Measurements from ENCODE around the gene BCAP31.
"Not testable (repeated sequence)": the region's sequence is repeated elsewhere in the genome, so short reads cannot be mapped to it uniquely, and the experiment has no call there.

The BCAP31 gene

GRCh38 chrX:153709726-153710674, 14.2 kb downstream of the BCAP31 start:
- TF ChIP-seq SUZ12 (IDR thresholded peaks at IDR 0.05; ENCODE audit: extremely low read depth, insufficient read depth, insufficient read length) (no peak), YY1 (IDR thresholded peaks at IDR 0.05; ENCODE audit: insufficient read depth, insufficient read length) (no peak), ZNF274 (IDR thresholded peaks at IDR 0.05; ENCODE audit: low read depth, low read length) (no peak)
- H3K27me3 ChIP-seq (ENCODE audit: insufficient read depth, insufficient read length), result no peaks in the 10 kb centered on the region
- no peaks in the 10 kb centered on the region for H3K9me3 ChIP-seq (ENCODE audit: insufficient read depth, low read length)
- peaks cover 24% of the 10 kb centered on the region for H3K36me3 ChIP-seq (ENCODE audit: insufficient read depth, insufficient read length, low read length)
- DNase-seq (ENCODE audit: low read depth, low spot score), result no peak
- no peak overlapping the region for H3K9ac ChIP-seq (ENCODE audit: insufficient read length, low read depth)
- H3K4me1 ChIP-seq (ENCODE audit: insufficient read depth, insufficient read length), result no peaks in the 10 kb centered on the region
- H3K4me3 ChIP-seq (ENCODE audit: insufficient read length, low read depth), result no peak overlapping the region

GRCh38 chrX:153708415-153708814, 15.8 kb downstream of the BCAP31 start:
- Histone ChIP-seq H3K4me3 (ENCODE audit: insufficient read length, low read depth) (no peak overlapping the region), H3K9ac (ENCODE audit: insufficient read length, low read depth) (no peak overlapping the region), H3K36me3 (ENCODE audit: insufficient read depth, insufficient read length, low read length) (peaks cover 17% of the 10 kb centered on the region), H3K9me3 (ENCODE audit: insufficient read depth, low read length) (no peaks in the 10 kb centered on the region), H3K27me3 (ENCODE audit: insufficient read depth, insufficient read length) (no peaks in the 10 kb centered on the region), H3K4me1 (ENCODE audit: insufficient read depth, insufficient read length) (no peaks in the 10 kb centered on the region)
- no peak for TF ChIP-seq SUZ12 (IDR thresholded peaks at IDR 0.05; ENCODE audit: extremely low read depth, insufficient read depth, insufficient read length)
- TF ChIP-seq ZNF274 (IDR thresholded peaks at IDR 0.05; ENCODE audit: low read depth, low read length), result no peak
- no peak for TF ChIP-seq YY1 (IDR thresholded peaks at IDR 0.05; ENCODE audit: insufficient read depth, insufficient read length)
- no peak for DNase-seq (ENCODE audit: low read depth, low spot score)

GRCh38 chrX:153707406-153707805, 16.8 kb downstream of the BCAP31 start:
- H3K4me3 ChIP-seq (ENCODE audit: insufficient read length, low read depth), result no peak overlapping the region
- no peaks in the 10 kb centered on the region for H3K9me3 ChIP-seq (ENCODE audit: insufficient read depth, low read length)
- H3K4me1 ChIP-seq (ENCODE audit: insufficient read depth, insufficient read length), result no peaks in the 10 kb centered on the region
- no peak for TF ChIP-seq ZNF274 (IDR thresholded peaks at IDR 0.05; ENCODE audit: low read depth, low read length)
- peaks cover 16% of the 10 kb centered on the region for H3K36me3 ChIP-seq (ENCODE audit: insufficient read depth, insufficient read length, low read length)
- no peak overlapping the region for H3K9ac ChIP-seq (ENCODE audit: insufficient read length, low read depth)
- DNase-seq (ENCODE audit: low read depth, low spot score), result no peak
- H3K27me3 ChIP-seq (ENCODE audit: insufficient read depth, insufficient read length), result no peaks in the 10 kb centered on the region

- H3K36me3 ChIP-seq (ENCODE audit: insufficient read depth, insufficient read length, low read length), result peaks cover 17% of the 10 kb centered on the region
- no peaks in the 10 kb centered on the region for H3K9me3 ChIP-seq (ENCODE audit: insufficient read depth, low read length)
- TF ChIP-seq YY1 (IDR thresholded peaks at IDR 0.05; ENCODE audit: insufficient read depth, insufficient read length), result no peak
- no peak for TF ChIP-seq ZNF274 (IDR thresholded peaks at IDR 0.05; ENCODE audit: low read depth, low read length)
- no peak for TF ChIP-seq SUZ12 (IDR thresholded peaks at IDR 0.05; ENCODE audit: extremely low read depth, insufficient read depth, insufficient read length)
- H3K4me3 ChIP-seq (ENCODE audit: insufficient read length, low read depth), result no peak overlapping the region
- H3K27me3 ChIP-seq (ENCODE audit: insufficient read depth, insufficient read length), result no peaks in the 10 kb centered on the region
- DNase-seq (ENCODE audit: low read depth, low spot score), result no peak
- H3K4me1 ChIP-seq (ENCODE audit: insufficient read depth, insufficient read length), result no peaks in the 10 kb centered on the region
- no peak overlapping the region for H3K9ac ChIP-seq (ENCODE audit: insufficient read length, low read depth)
These were observed 17.4 kb downstream of the BCAP31 start for GRCh38 chrX:153706799-153707198.

- not testable (repeated sequence) for H3K9ac ChIP-seq (ENCODE audit: insufficient read length, low read depth); DNase-seq (ENCODE audit: low read depth, low spot score); H3K9me3 ChIP-seq (ENCODE audit: insufficient read depth, low read length); H3K4me1 ChIP-seq (ENCODE audit: insufficient read depth, insufficient read length); H3K4me3 ChIP-seq (ENCODE audit: insufficient read length, low read depth); H3K27me3 ChIP-seq (ENCODE audit: insufficient read depth, insufficient read length)
- H3K36me3 ChIP-seq (ENCODE audit: insufficient read depth, insufficient read length, low read length), result peaks cover 17% of the 10 kb centered on the region
These were observed 18.7 kb downstream of the BCAP31 start for GRCh38 chrX:153705403-153706060.

- not testable (repeated sequence) for H3K9ac ChIP-seq (ENCODE audit: insufficient read length, low read depth); H3K4me3 ChIP-seq (ENCODE audit: insufficient read length, low read depth); H3K9me3 ChIP-seq (ENCODE audit: insufficient read depth, low read length); DNase-seq (ENCODE audit: low read depth, low spot score); H3K4me1 ChIP-seq (ENCODE audit: insufficient read depth, insufficient read length); H3K27me3 ChIP-seq (ENCODE audit: insufficient read depth, insufficient read length)
- peaks cover 12% of the 10 kb centered on the region for H3K36me3 ChIP-seq (ENCODE audit: insufficient read depth, insufficient read length, low read length)
These were observed 19.4 kb downstream of the BCAP31 start for GRCh38 chrX:153704631-153705402.

- TF ChIP-seq YY1 (IDR thresholded peaks at IDR 0.05; ENCODE audit: insufficient read depth, insufficient read length) (no peak), SUZ12 (IDR thresholded peaks at IDR 0.05; ENCODE audit: extremely low read depth, insufficient read depth, insufficient read length) (no peak), ZNF274 (IDR thresholded peaks at IDR 0.05; ENCODE audit: low read depth, low read length) (no peak)
- no peaks in the 10 kb centered on the region for H3K9me3 ChIP-seq (ENCODE audit: insufficient read depth, low read length)
- H3K36me3 ChIP-seq (ENCODE audit: insufficient read depth, insufficient read length, low read length), result peaks cover 7% of the 10 kb centered on the region
- no peak for DNase-seq (ENCODE audit: low read depth, low spot score)
- H3K9ac ChIP-seq (ENCODE audit: insufficient read length, low read depth), result no peak overlapping the region
- no peaks in the 10 kb centered on the region for H3K27me3 ChIP-seq (ENCODE audit: insufficient read depth, insufficient read length)
- no peaks in the 10 kb centered on the region for H3K4me1 ChIP-seq (ENCODE audit: insufficient read depth, insufficient read length)
- H3K4me3 ChIP-seq (ENCODE audit: insufficient read length, low read depth), result no peak overlapping the region
These were observed 20.1 kb downstream of the BCAP31 start for GRCh38 chrX:153704021-153704526.
